Gastrocnemius medialis (tissue), 4 donors: Measurements from ENCODE around the gene USP37.

Experiments
- CTCF ChIP-seq, 5 experiments: fragments of 450-650 bp in 3 of 5; fragments of 200-600 bp in 2 of 5; sonication (generic) in 2 of 5; IDR thresholded peaks in 4 of 5; conservative IDR thresholded peaks in 1 of 5; 1 replicate in 4 of 5; 2 replicates in 1 of 5; pipeline ENCODE4 v1.5.1; 2016 to 2019; ENCODE audit warnings: antibody characterized with exemption in 5 of 5, mild to moderate bottlenecking in 3 of 5, moderate library complexity in 3 of 5
- POLR2A ChIP-seq, 2 donors: fragments of 450-650 bp; IDR thresholded peaks; one replicate each; pipeline ENCODE4 v1.6.1; 2017; ENCODE audit warnings: antibody characterized with exemption in 2 of 2, mild to moderate bottlenecking in 2 of 2, moderate library complexity in 2 of 2

GRCh38 chr2:218478544-218478943, 89.6 kb downstream of the USP37 start:
- TF ChIP-seq CTCF (IDR thresholded peaks at IDR 0.05 in 4 of 5, conservative IDR thresholded peaks at IDR 0.05 in 1 of 5), result no peak
- TF ChIP-seq POLR2A (IDR thresholded peaks at IDR 0.05), result no peak
